ENCODE results near the gene GYPE. TPM values are rescaled to one million over a fixed set of nuclear protein-coding genes. Genes with fewer than 3 reads are reported as not detected.
"Not testable (repeated sequence)": the region's sequence is repeated elsewhere in the genome, so short reads cannot be mapped to it uniquely, and the experiment has no call there.

GYPE gene
- polyA plus RNA-seq, 6 donors from 2014 or later = 3.7 to 13.0 (median 9.4) TPM

GRCh38 chr4:143904431-143904830, 928 bp downstream of the GYPE start:
- Mint-ChIP-seq H3K27ac (peak overlapping the region in 1 of 6 donors; percentile 65), H3K4me1 (peaks cover 12 to 32% (median 21%) of the 10 kb centered on the region in 3 donors)
- not testable (repeated sequence) for H3K4me3 Mint-ChIP-seq; H3K9me3 Mint-ChIP-seq; H3K27me3 Mint-ChIP-seq; H3K36me3 Mint-ChIP-seq; ATAC-seq (ENCODE audit: low read depth in 2 of 2); DNase-seq

- H3K27ac Mint-ChIP-seq = peak overlapping the region in 3 of 6 donors; percentile 29 to 47 (median 34)
- H3K4me3 Mint-ChIP-seq = peak overlapping the region in 5 of 8 donors; percentile 17 to 63 (median 50)
- H3K36me3 Mint-ChIP-seq, H3K9me3 Mint-ChIP-seq, H3K27me3 Mint-ChIP-seq: not testable (repeated sequence)
- DNase-seq (peak; percentile 45), ATAC-seq (ENCODE audit: low read depth in 2 of 2) (peak; percentile 92 to 98)
- H3K4me1 Mint-ChIP-seq = peaks cover 4 to 13% (median 6%) of the 10 kb centered on the region in 3 donors
Measured at GRCh38 chr4:143890323-143890722, 15.0 kb downstream of the GYPE start.

- not testable (repeated sequence) for H3K4me3 Mint-ChIP-seq; ATAC-seq (ENCODE audit: low read depth in 2 of 2); H3K9me3 Mint-ChIP-seq; DNase-seq; H3K27me3 Mint-ChIP-seq; H3K36me3 Mint-ChIP-seq; H3K27ac Mint-ChIP-seq
- peaks cover 4 to 13% (median 6%) of the 10 kb centered on the region in 3 donors for H3K4me1 Mint-ChIP-seq
Measured at GRCh38 chr4:143888189-143888588, 17.2 kb downstream of the GYPE start.

- not testable (repeated sequence) for ATAC-seq (ENCODE audit: low read depth in 2 of 2); H3K27ac Mint-ChIP-seq; DNase-seq; H3K27me3 Mint-ChIP-seq; H3K4me3 Mint-ChIP-seq; H3K36me3 Mint-ChIP-seq; H3K9me3 Mint-ChIP-seq; H3K4me1 Mint-ChIP-seq
Measured at GRCh38 chr4:143884965-143885364, 20.4 kb downstream of the GYPE start.

- ATAC-seq (ENCODE audit: low read depth in 2 of 2) (no peak), DNase-seq (no peak)
- no peak overlapping the region for H3K4me3 Mint-ChIP-seq
- H3K9me3 Mint-ChIP-seq = no peaks in the 10 kb centered on the region
- no peak overlapping the region for H3K27ac Mint-ChIP-seq
- no peaks in the 10 kb centered on the region for H3K27me3 Mint-ChIP-seq
- no peaks in the 10 kb centered on the region for H3K36me3 Mint-ChIP-seq
- H3K4me1 Mint-ChIP-seq = peaks cover 0 to 4% (median 3%) of the 10 kb centered on the region in 3 donors
Measured at GRCh38 chr4:143883529-143883928, 21.8 kb downstream of the GYPE start.

- no peak for ATAC-seq (ENCODE audit: low read depth in 2 of 2)
- Mint-ChIP-seq H3K27ac (peak overlapping the region in 1 of 6 donors; percentile 29), H3K4me1 (peaks cover 0 to 4% (median 3%) of the 10 kb centered on the region in 3 donors)
Measured at GRCh38 chr4:143882892-143883291, 22.5 kb downstream of the GYPE start.

GRCh38 chr4:143879561-143879960, 25.8 kb downstream of the GYPE start:
- H3K4me1 Mint-ChIP-seq = peaks cover 6 to 11% (median 6%) of the 10 kb centered on the region in 3 donors
- H3K36me3 Mint-ChIP-seq; ATAC-seq (ENCODE audit: low read depth in 2 of 2); H3K9me3 Mint-ChIP-seq; DNase-seq; H3K27me3 Mint-ChIP-seq; H3K27ac Mint-ChIP-seq; H3K4me3 Mint-ChIP-seq: not testable (repeated sequence)

More at GRCh38 chr4:143882892-143883291, 22.5 kb downstream of the GYPE start:
- Mint-ChIP-seq H3K4me3 (no peak overlapping the region), H3K36me3 (no peaks in the 10 kb centered on the region), H3K9me3 (no peaks in the 10 kb centered on the region), H3K27me3 (no peaks in the 10 kb centered on the region)
- DNase-seq = no peak

GRCh38 chr4:143875357-143875756, 30.0 kb downstream of the GYPE start:
- not testable (repeated sequence) for H3K4me3 Mint-ChIP-seq; H3K27me3 Mint-ChIP-seq; ATAC-seq (ENCODE audit: low read depth in 2 of 2); DNase-seq; H3K9me3 Mint-ChIP-seq; H3K36me3 Mint-ChIP-seq; H3K27ac Mint-ChIP-seq
- H3K4me1 Mint-ChIP-seq = peaks cover 21 to 37% (median 25%) of the 10 kb centered on the region in 3 donors

- DNase-seq (peak; percentile 65), ATAC-seq (ENCODE audit: low read depth in 2 of 2) (peak; percentile 84 to 85)
- peak overlapping the region; percentile 21 to 97 (median 92) for H3K27ac Mint-ChIP-seq
- not testable (repeated sequence) for H3K9me3 Mint-ChIP-seq, H3K27me3 Mint-ChIP-seq
- peaks cover under 1 to 11% of the 10 kb centered on the region in 2 donors for H3K36me3 Mint-ChIP-seq
- peaks cover 25 to 51% (median 31%) of the 10 kb centered on the region in 3 donors for H3K4me1 Mint-ChIP-seq
- H3K4me3 Mint-ChIP-seq = peak overlapping the region; percentile 2 to 84 (median 66)
Measured at GRCh38 chr4:143870523-143871268, 34.7 kb downstream of the GYPE start.

- DNase-seq = peak; percentile 56
- ATAC-seq (ENCODE audit: low read depth in 2 of 2) = peak; percentile 69 to 70
- Mint-ChIP-seq H3K4me1 (peaks cover 22 to 49% (median 31%) of the 10 kb centered on the region in 3 donors), H3K27ac (peak overlapping the region; percentile 21 to 97 (median 92)), H3K4me3 (peak overlapping the region in 4 of 8 donors; percentile 15 to 84 (median 48)), H3K36me3 (peaks cover 6 to 15% of the 10 kb centered on the region in 2 donors)
- H3K9me3 Mint-ChIP-seq, H3K27me3 Mint-ChIP-seq: not testable (repeated sequence)
Measured at GRCh38 chr4:143869925-143870324, 35.4 kb downstream of the GYPE start.

- H3K9me3 Mint-ChIP-seq = not testable (repeated sequence)
- H3K36me3 Mint-ChIP-seq = peaks cover 10 to 15% of the 10 kb centered on the region in 2 donors
- peak overlapping the region in 2 of 6 donors; percentile 12 to 50 for H3K27ac Mint-ChIP-seq
Measured at GRCh38 chr4:143862716-143863115, 42.6 kb downstream of the GYPE start.

GRCh38 chr4:143858456-143858855, 46.9 kb downstream of the GYPE start:
- DNase-seq (no peak), ATAC-seq (ENCODE audit: low read depth in 2 of 2) (no peak)
- Mint-ChIP-seq H3K36me3 (peaks cover 0 to 4% of the 10 kb centered on the region in 2 donors), H3K27me3 (no peaks in the 10 kb centered on the region), H3K9me3 (no peaks in the 10 kb centered on the region), H3K4me1 (peaks cover 9 to 16% (median 15%) of the 10 kb centered on the region in 3 donors), H3K27ac (no peak overlapping the region), H3K4me3 (no peak overlapping the region)

More at GRCh38 chr4:143862716-143863115, 42.6 kb downstream of the GYPE start:
- not testable (repeated sequence) for H3K27me3 Mint-ChIP-seq; DNase-seq; H3K4me3 Mint-ChIP-seq; ATAC-seq (ENCODE audit: low read depth in 2 of 2)
- H3K4me1 Mint-ChIP-seq = peaks cover 5 to 10% (median 8%) of the 10 kb centered on the region in 3 donors

- peaks cover 8 to 12% (median 9%) of the 10 kb centered on the region in 3 donors for H3K4me1 Mint-ChIP-seq
- not testable (repeated sequence) for H3K9me3 Mint-ChIP-seq; H3K27ac Mint-ChIP-seq; H3K27me3 Mint-ChIP-seq; H3K4me3 Mint-ChIP-seq; ATAC-seq (ENCODE audit: low read depth in 2 of 2); H3K36me3 Mint-ChIP-seq; DNase-seq
Measured at GRCh38 chr4:143857391-143858336, 47.7 kb downstream of the GYPE start.
